GM21723 (cell line): Measurements from ENCODE around the gene SLC6A1.
A peak's percentile ranks its signal among the peaks of the same experiment; 100 is the strongest.

Experiments used
- ATAC-seq: cut with Tn5 transposase; IDR thresholded peaks from one replicate; pipeline ENCODE4 v1.9.1; 2021; ENCODE audit warnings: mild to moderate bottlenecking, moderate library complexity; ENCODE audit not compliant: unreplicated experiment

Gene SLC6A1

GRCh38 chr3:10992017-10992942 lies at the start of gene SLC6A1:
Gene SLC6A1, plus strand, starts transcription at chr3:10992748. Its CDS starts 24,464 bp downstream, at chr3:11017212.
- ATAC-seq = no peak

GRCh38 chr3:10944866-10945265 lies 47.7 kb upstream of the SLC6A1 start:
- ATAC-seq = no peak

- peak; percentile 56 for ATAC-seq
Measured at GRCh38 chr3:10945683-10946287, 46.8 kb upstream of the SLC6A1 start.

DNA sequence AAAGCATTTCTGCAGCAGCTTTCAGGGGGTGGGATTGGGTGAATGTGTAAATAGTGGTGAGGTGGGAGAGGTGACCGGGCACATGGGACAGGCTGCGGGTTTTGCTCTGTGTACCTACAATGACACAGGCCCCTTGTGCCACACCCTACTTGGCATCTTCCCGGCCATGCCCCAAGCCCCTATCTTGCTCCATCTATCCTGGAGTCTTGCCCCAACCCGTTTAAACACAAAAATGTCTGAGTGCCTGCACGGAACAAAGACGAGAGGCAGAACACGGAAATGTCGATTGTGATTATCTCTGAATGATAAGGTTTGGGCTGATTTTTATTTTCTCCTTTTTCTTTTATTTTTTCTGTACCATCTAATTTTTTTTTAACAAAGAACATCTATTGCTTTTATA lies 46.0 kb upstream of the SLC6A1 start:
- ATAC-seq = no peak

DNA sequence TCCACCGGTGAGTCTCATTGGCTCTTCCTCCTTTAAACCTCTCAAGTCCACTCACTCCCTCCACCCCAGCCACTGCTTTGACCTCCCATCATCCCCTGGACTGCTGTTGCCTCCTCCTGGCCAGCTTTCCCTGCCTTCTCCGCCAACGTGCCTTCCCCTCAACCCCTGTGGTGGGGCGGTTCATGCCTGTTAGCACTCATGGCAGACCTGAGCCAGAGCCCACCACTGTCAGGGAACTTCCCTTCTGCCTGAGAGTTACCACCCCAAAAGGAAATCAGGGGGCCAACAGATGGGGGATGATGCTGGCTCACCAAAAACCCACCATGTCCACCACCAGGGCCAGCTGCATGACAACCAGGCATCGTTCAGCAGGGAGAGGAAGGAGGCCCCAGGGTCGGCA lies 44.2 kb upstream of the SLC6A1 start:
- ATAC-seq = no peak

- ATAC-seq = no peak
Measured at GRCh38 chr3:10949197-10949596, 43.4 kb upstream of the SLC6A1 start.

- no peak for ATAC-seq
Measured at GRCh38 chr3:10950476-10951294, 41.9 kb upstream of the SLC6A1 start.

GRCh38 chr3:10951295-10951926 lies 41.1 kb upstream of the SLC6A1 start:
- ATAC-seq = no peak

DNA sequence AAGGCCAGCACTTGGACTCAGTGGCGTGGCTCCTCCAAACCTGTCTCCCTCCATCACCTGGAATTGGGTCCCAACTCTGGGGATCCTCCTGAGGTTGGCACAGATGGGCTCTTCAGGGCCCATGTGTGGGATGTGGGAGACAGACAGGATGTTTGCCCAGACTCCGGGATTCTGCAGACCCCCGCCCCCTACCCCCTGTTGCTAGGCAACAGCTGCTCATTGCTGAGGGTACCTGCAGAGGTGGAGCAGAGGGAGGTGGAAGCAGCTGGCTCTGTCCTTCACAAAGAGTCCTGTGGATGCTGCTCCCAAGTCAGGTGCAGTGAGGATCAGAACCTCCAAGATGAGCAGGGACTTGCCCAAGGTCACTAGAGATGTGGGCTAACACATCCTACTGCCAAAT lies 40.0 kb upstream of the SLC6A1 start:
- ATAC-seq = no peak

GRCh38 chr3:10954740-10955139 lies 37.8 kb upstream of the SLC6A1 start:
- ATAC-seq = no peak

- no peak for ATAC-seq
Measured at GRCh38 chr3:10955711-10956453, 36.7 kb upstream of the SLC6A1 start.

DNA sequence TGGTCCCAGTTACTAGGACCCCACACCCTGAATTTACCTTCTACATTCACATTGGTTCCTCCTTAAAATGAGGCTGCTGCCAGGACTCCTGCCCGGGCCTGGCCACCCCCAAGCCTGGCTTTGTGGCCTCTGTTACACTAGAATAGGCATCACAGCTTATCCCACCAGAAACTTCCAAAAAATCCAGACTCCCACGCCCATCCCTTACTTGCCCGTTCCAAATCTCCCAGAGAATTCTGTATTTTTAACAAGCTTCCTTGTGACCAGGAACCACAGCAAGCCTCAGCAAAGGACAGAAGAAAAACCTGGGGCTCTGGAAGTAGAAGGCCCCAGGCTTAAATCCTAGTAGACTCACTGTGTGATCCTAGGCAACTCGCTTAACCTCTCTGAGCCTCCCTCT lies 36.0 kb upstream of the SLC6A1 start:
- no peak for ATAC-seq

- ATAC-seq = no peak
Measured at GRCh38 chr3:10956986-10957385, 35.6 kb upstream of the SLC6A1 start.

DNA sequence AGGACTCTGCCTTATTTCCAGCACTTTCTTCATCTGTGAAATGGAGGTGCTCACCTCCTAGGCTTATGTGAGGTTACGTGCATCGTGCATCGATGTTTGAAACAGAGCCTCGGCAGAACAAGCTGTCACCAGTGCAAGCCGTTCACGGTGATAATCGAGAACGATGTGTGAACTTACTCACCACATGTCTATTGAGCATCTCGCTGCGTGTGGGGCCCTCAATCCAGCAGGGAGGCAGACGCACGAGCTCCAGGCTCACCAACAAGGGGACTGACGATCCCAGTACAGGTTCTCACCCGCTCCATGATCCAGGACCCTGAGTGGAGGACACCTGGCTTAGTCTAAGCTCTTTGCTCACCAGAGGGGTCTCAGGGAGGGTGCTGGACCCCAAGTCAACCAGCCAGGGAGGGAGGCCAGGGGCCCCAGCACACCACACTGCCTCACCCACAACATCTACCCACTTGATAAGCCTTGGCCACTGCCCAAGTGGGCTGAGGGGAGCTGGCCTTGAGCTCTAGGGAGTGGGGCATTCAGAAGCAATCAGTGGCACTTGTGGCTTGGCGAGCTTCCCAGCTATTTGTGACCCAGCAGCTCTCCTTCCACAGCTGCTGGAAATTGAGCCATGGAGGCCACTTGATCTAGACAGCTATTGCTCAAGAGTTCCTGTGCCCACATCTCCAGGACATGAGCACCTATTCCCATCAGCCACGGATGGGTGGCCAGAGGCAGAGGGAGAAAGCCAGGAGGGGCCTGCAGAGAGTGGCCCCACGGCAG lies 34.4 kb upstream of the SLC6A1 start:
- ATAC-seq = no peak

DNA sequence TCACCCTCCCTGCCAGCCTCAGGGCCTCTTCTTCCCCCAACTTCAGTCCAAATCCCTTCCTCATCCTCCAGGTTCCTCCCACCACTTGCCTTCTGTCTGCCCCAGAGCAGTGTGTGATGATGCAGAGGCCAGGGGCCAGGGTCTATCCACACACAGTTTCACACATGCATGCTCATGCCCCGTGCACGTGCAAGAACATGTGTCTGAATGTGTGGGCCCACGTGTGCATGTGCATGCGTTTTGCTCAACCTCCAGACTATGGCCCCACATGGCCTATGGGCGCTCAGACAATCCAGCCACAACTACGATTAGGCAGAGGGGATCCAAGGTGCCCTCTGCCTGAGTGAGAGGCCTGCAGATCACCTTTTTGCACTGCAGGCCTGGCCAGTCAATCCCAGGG lies 32.3 kb upstream of the SLC6A1 start:
- ATAC-seq = no peak

- no peak for ATAC-seq
Measured at GRCh38 chr3:10961921-10962320, 30.6 kb upstream of the SLC6A1 start.

GRCh38 chr3:10962481-10963036 lies 30.0 kb upstream of the SLC6A1 start:
- ATAC-seq = no peak

- no peak for ATAC-seq
Measured at GRCh38 chr3:10964537-10965167, 27.9 kb upstream of the SLC6A1 start.

- ATAC-seq = no peak
Measured at GRCh38 chr3:10968401-10968800, 24.1 kb upstream of the SLC6A1 start.
